ENCODE data around the gene NPW.

DNA sequence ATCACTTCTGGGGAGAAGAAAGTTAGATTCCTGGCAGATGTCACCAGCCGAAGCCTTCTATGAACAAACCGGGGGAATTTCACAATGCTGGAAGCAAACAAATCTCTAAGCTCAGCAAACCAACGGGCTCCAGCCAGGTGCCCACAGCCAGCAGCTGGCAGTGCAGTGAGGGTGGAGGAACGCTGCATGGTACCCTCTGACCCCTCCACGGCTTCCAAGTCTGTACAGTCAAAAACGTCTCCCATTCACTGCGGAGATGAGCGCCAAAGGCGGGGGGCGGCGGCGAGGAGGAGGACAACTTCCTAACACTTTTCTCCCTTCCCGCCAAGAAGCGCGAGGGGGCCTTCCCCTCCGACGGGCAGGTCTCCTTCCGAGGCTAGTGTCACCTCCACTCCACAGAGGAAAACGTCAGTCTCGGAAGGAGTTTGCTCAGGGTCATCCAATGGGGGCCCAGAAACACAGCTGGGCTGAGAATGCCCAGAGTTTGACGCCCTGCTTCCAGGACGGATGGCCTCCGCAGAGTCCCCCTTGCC is 10.9 kb upstream of the NPW start:
- TF ChIP-seq, protein P1, sequence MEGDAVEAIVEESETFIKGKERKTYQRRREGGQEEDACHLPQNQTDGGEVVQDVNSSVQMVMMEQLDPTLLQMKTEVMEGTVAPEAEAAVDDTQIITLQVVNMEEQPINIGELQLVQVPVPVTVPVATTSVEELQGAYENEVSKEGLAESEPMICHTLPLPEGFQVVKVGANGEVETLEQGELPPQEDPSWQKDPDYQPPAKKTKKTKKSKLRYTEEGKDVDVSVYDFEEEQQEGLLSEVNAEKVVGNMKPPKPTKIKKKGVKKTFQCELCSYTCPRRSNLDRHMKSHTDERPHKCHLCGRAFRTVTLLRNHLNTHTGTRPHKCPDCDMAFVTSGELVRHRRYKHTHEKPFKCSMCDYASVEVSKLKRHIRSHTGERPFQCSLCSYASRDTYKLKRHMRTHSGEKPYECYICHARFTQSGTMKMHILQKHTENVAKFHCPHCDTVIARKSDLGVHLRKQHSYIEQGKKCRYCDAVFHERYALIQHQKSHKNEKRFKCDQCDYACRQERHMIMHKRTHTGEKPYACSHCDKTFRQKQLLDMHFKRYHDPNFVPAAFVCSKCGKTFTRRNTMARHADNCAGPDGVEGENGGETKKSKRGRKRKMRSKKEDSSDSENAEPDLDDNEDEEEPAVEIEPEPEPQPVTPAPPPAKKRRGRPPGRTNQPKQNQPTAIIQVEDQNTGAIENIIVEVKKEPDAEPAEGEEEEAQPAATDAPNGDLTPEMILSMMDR (conservative IDR thresholded peaks at IDR 0.05 in 1 of 2, IDR thresholded peaks at IDR 0.05 in 1 of 2; ENCODE audit: low read depth in 1 of 2, low read length in 2 of 2), result no peak
- TF ChIP-seq EZH2 (IDR thresholded peaks at IDR 0.05; ENCODE audit: low read length, missing control alignments), result no peak
